HG03520 (cell line): Measurements from ENCODE around the gene EXD2.
"Not testable (repeated sequence)": the region's sequence is repeated elsewhere in the genome, so short reads cannot be mapped to it uniquely, and the experiment has no call there.

Experiments used
- ATAC-seq: cut with Tn5 transposase; IDR thresholded peaks from one replicate; pipeline ENCODE4 v1.9.1; 2021; ENCODE audit warnings: mild to moderate bottlenecking, moderate library complexity; ENCODE audit not compliant: unreplicated experiment

Gene EXD2

GRCh38 chr14:69191340-69192111, at the start of gene EXD2:
Gene EXD2 (plus strand): TSS chr14:69191498. CDS start chr14:69209471, 17,973 bp downstream.
- peak; percentile 77 for ATAC-seq

GRCh38 chr14:69141550-69141949, 49.7 kb upstream of the EXD2 start:
- ATAC-seq: no peak

GRCh38 chr14:69142101-69142500, 49.2 kb upstream of the EXD2 start:
- no peak for ATAC-seq

GRCh38 chr14:69149461-69150244, 41.6 kb upstream of the EXD2 start:
- no peak for ATAC-seq

- peak; percentile 47 for ATAC-seq
Measured at GRCh38 chr14:69151458-69152180, 39.7 kb upstream of the EXD2 start.

GRCh38 chr14:69152181-69152901, 39.0 kb upstream of the EXD2 start:
- ATAC-seq: no peak

GRCh38 chr14:69152902-69153151, 38.5 kb upstream of the EXD2 start, which contains the start of gene DCAF5:
Gene DCAF5 (minus strand): TSS chr14:69153119. CDS start chr14:69152978, 141 bp downstream.
- no peak for ATAC-seq

GRCh38 chr14:69153152-69153872, 38.0 kb upstream of the EXD2 start:
- peak; percentile 79 for ATAC-seq

GRCh38 chr14:69153873-69154270, 37.4 kb upstream of the EXD2 start:
- ATAC-seq: no peak

GRCh38 chr14:69154779-69155178, 36.5 kb upstream of the EXD2 start:
- ATAC-seq: no peak

GRCh38 chr14:69156224-69156623, 35.1 kb upstream of the EXD2 start:
- ATAC-seq: no peak

- no peak for ATAC-seq
Measured at GRCh38 chr14:69161590-69161989, 29.7 kb upstream of the EXD2 start.

GRCh38 chr14:69165787-69166186, 25.5 kb upstream of the EXD2 start:
- ATAC-seq: not testable (repeated sequence)

- no peak for ATAC-seq
Measured at GRCh38 chr14:69170839-69171238, 20.5 kb upstream of the EXD2 start.

- ATAC-seq: no peak
Measured at GRCh38 chr14:69171569-69171968, 19.7 kb upstream of the EXD2 start.

- ATAC-seq: no peak
Measured at GRCh38 chr14:69175130-69175529, 16.2 kb upstream of the EXD2 start.

- no peak for ATAC-seq
Measured at GRCh38 chr14:69181491-69181890, 9.8 kb upstream of the EXD2 start.

GRCh38 chr14:69182580-69182979, 8.7 kb upstream of the EXD2 start:
- not testable (repeated sequence) for ATAC-seq

GRCh38 chr14:69183735-69184134, 7.6 kb upstream of the EXD2 start:
- ATAC-seq: no peak

- no peak for ATAC-seq
Measured at GRCh38 chr14:69190191-69190590, 1.1 kb upstream of the EXD2 start.
